HG02885 (cell line): ENCODE data around the gene NKIRAS2.
"Not testable (repeated sequence)": the region's sequence is repeated elsewhere in the genome, so short reads cannot be mapped to it uniquely, and the experiment has no call there.

ENCODE experiments used
- ATAC-seq: cut with Tn5 transposase; IDR thresholded peaks from one replicate; pipeline ENCODE4 v1.9.1; 2021; ENCODE audit warnings: mild to moderate bottlenecking; ENCODE audit not compliant: unreplicated experiment, poor library complexity

NKIRAS2 gene

GRCh38 chr17:41996855-41997164 lies 23.1 kb upstream of the NKIRAS2 start:
- no peak for ATAC-seq

GRCh38 chr17:41998497-41998896 lies 21.4 kb upstream of the NKIRAS2 start:
- no peak for ATAC-seq

DNA sequence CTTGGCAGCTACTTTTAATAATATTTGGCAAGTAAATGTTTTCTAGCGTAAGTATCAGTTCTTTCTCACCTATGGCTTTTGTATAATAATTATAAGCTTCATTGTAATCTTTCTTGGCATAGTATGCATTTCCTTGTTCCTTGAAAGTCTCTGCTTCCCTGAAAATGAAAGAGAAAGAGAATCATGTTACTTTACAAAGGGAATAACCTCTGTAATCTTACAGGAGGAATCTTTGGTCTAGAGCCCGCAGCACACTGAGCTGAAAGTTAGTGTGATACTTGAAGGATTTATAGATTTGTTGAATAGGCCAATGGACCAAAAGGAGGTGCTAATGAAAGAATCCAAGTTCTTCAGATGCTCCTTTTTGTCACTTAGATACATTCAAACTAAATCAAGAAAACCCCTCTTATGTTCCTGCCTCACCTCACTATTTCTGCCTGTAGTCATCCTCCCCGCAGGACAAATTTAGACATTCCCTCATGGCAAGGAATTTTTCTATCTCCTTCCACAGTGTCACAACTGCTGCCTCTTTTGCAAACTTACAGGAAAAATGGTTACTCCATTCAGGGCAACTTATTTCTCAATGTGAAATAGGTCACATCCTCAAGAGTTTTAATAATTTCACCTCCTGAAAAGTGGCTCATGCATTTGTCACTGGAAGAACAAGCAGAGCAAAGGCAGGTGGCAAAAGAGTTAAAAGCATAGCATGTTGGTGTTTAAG lies 19.3 kb upstream of the NKIRAS2 start:
- no peak for ATAC-seq

- no peak for ATAC-seq
Observed at GRCh38 chr17:42001729-42002128, 18.2 kb upstream of the NKIRAS2 start.

DNA sequence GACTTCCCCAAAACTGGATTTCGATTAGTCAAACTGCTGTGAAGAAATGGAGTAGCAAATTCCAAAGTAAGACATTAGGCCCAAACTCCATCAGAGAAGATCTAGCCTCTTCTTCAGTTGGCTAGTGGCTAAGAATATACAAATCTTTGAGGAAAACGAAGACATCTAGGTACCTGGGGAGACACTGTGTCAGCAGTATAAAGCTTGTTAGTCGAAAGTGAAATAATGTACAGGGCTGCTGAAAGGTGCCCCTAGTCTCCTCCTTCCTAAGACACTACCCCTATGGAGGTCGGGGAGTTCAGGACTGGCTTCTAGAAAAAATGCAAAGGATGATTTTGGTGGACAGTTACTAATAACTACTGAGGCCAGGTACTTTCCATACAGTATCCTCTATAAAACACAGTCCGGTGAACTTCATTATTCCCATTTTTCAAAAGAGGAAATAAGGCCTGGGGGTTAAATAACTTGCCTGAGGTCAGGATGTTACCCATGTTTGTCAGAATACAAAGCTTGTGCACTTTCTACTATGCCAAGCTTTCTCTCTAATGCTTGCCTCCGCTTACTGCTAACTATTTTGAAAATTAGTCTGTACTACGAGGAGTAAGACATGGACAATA lies 17.6 kb upstream of the NKIRAS2 start:
- no peak for ATAC-seq

GRCh38 chr17:42002792-42003301 lies 17.0 kb upstream of the NKIRAS2 start:
- no peak for ATAC-seq

- ATAC-seq = no peak
Observed at GRCh38 chr17:42005166-42005565, 14.7 kb upstream of the NKIRAS2 start.

DNA sequence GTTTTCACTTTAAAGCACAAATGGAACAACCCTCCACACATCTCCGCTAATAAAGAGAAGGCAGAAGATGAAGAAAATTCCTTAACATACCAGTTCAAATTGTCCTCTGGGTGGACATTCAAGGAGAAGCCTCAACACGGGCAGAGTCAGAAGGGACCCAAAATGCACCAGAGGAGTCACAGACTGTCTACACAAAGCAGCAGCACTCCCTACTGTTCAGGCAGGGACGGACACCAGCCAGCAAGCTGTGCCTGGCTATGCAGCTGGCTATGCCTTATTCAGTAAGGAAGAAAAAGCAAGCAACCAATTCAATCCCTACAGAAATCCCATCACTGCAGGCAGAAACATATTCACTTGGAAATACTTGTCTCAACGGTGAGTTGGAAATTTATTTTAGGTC lies 10.7 kb upstream of the NKIRAS2 start:
- no peak for ATAC-seq

DNA sequence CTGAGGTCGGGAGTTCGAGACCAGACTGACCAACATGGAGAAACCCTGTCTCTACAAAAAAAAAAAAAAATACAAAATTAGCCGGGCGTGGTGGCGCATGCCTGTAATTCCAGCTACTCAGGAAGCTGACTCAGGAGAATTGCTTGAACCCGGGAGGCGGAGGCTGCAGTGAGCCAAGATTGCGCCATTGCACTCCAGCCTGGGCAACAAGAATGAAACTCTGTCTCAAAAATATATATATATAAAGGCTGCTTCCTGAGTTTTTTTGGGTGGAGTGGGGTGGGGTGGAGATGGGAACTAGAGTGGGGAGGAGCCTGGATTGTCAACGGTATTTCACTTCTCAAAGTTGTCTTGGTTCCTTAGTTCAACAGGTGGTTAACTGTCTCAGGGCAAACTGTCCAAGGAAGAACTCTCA lies 9.6 kb upstream of the NKIRAS2 start:
- not testable (repeated sequence) for ATAC-seq

GRCh38 chr17:42010898-42011516 lies 8.9 kb upstream of the NKIRAS2 start:
- ATAC-seq = no peak

- not testable (repeated sequence) for ATAC-seq
Observed at GRCh38 chr17:42012363-42012762, 7.5 kb upstream of the NKIRAS2 start.

DNA sequence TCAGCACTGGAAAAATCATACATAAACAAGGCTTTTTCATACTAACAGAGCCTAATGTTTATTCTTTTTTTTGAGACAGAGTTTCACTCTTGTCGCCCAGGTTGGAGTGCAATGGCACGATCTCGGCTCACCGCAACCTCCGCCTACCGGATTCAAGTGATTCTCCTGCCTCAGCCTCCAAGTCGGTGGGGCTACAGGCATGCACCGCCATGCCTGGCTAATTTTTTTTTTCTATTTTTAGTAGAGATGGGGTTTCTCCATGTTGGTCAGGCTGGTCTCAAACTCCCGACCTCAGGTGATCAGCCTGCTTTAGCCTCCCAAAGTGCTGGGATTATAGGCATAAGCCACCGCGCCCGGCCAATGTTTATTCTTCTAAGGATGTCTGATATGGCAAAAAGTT lies 6.2 kb upstream of the NKIRAS2 start:
- ATAC-seq = not testable (repeated sequence)

- ATAC-seq = no peak
Observed at GRCh38 chr17:42016411-42016831, 3.5 kb upstream of the NKIRAS2 start.

DNA sequence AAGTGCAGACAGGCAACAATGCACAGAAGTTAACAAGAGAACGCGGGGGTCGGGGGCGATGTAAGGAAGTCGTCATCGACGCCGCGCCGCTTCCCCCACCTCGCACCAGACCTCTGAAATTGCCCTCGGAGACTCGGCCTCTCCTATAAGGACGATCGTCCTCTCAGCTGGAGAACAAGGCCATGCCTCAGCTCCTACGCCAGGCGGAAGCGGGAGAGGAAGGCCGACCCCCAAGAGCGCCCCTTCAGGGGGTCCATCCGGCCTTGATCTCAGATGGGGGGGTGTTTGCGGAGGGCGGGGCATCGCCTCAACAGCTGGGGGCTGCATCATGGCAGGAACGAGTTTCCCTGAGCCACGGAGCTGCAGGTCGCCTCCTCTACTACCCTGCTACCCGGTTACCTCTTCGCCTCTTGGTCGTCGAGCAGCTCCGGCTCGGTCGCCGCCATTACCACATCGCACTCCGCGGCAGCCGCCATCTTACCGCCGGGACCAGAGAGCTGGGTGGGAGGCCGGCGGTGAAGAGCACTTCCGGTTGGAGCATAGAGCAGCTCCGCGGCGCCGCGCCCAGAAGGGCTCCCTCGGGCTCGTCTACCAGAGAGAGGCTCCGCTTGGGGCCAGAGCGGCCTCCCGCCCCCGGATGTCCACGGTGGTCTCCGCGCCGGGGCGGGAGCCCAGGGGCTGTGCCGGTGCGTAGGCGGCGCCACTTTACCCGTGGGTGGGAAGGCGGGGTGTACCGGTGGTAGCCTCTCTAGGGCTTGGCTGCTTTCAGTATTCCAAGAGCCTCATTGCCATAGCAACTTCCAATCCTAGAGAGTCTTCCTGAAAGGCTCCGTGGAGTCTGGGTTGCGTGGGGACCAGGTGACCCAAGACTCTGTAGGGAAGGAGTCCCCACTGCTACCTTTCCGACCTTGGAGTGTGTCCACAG lies 2.7 kb upstream of the NKIRAS2 start, which contains the start of gene DNAJC7:
DNAJC7 (minus strand) TSS at position 499 of the 925 bp plus-strand sequence; CDS start at position 476, 23 bp downstream.
- peak; percentile 88 for ATAC-seq

GRCh38 chr17:42017866-42018200 lies 2.1 kb upstream of the NKIRAS2 start:
- ATAC-seq = no peak

DNA sequence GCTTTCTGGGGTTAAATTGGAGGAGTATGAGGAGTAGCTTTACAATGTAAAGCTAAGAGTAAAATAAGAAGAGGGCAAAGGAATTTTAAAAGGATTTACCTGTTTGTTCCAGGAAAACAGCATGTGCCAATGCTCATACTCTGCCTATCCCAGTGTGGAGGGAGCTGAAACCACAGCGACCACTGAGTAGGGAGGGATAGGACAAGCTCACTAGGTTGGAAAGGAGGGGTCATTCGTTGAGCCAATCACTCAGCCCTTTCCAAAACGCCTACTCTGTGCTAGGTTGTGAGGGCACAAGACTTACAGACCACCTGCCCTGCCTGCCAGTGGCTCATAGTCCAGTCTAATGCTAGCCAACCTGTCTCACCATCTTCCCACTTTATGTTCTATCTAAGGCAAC lies 1.6 kb upstream of the NKIRAS2 start:
- ATAC-seq = no peak

DNA sequence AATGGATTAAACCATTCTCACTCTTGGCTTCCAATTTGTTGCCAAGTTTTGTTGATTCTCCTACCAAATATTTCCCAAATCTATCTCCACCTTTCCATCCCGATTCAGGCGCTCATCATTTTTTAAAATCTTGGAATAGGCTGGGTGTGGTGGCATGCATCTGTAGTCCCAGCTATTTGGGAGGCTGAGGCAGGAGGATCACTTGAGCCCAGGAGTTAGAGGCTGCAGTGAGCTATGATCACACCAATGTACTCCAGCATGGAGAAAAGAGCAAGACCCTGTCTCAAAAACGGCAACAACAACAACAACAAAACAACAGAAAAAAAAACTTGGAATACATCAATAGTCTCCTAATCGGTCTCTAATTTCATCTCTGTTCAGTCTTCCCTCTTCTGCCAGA lies 902 bp upstream of the NKIRAS2 start:
- ATAC-seq = no peak

DNA sequence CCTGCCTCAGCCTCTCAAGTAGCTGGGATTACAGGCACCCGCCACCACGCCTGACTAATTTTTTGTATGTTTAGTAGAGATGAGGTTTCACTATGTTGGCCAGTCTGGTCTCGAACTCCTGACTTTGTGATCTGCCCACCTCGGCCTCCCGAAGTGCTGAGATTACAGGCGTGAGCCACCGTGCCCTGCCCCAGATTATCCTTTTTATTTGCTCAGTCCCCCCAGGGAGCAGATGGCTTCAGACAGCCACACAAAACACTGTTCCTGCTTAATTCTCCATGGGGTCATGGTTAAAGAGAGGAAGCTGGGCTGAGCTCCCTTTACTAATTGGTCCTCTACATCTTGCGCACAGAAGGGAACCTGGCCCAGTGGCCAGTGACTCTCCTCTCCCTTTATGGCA lies 955 bp downstream of the NKIRAS2 start:
- not testable (repeated sequence) for ATAC-seq

GRCh38 chr17:42023524-42024349 lies 3.8 kb downstream of the NKIRAS2 start:
- ATAC-seq = no peak

DNA sequence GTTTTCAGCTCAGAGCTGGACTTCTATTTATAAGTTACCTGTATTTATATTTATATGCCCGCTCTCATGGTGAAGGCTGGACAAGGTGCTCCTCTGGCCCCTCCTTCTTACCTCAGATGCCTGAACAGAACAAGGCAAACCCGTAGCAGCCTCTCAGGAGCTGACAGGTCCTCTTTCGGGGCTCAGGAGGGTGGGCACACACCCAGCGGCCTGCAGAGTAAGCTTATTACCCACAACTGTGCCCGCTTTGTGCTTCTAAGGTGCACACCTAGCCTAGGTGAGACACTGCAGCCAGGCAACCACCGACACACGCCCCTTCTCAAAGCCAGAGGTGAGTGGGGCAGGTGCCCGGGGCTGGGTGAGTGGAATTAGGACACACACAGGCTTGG lies 5.3 kb downstream of the NKIRAS2 start:
- ATAC-seq = no peak
